Stimulated activated memory B cell treated with anti-CD40 and anti-IgM and Interleukin-4, amounts not matched to agents 10 μg/mL and 1 μg/mL and 100 μg/mL, for 72 hours (primary cell): Measurements from ENCODE around the gene SRGAP1.

ENCODE experiments used
- ATAC-seq: fragments of 150-1000 bp; cut with Tn5 transposase; 2 replicates; pipeline ENCODE4 v1.10.0; 2021
- H3K27ac Mint-ChIP-seq: one replicate; pipeline ENCODE4 v1.8.0; 2022; ENCODE audit warnings: mild to moderate bottlenecking, mixed read lengths
- H3K27me3 Mint-ChIP-seq: one replicate; pipeline ENCODE4 v1.8.0; 2022; ENCODE audit warnings: mixed read lengths
- H3K36me3 Mint-ChIP-seq: one replicate; pipeline ENCODE4 v1.8.0; 2022; ENCODE audit warnings: mixed read lengths
- H3K4me1 Mint-ChIP-seq: one replicate; pipeline ENCODE4 v1.8.0; 2022; ENCODE audit warnings: mixed read lengths
- H3K4me3 Mint-ChIP-seq: one replicate; pipeline ENCODE4 v1.8.0; 2022; ENCODE audit warnings: mild to moderate bottlenecking, moderate library complexity, mixed read lengths
- H3K9me3 Mint-ChIP-seq: one replicate; pipeline ENCODE4 v1.8.0; 2022; ENCODE audit warnings: mixed read lengths

SRGAP1 gene

GRCh38 chr12:64081008-64081404 is 236.5 kb downstream of the SRGAP1 start:
- H3K4me1 Mint-ChIP-seq: no peaks in the 10 kb centered on the region
- H3K9me3 Mint-ChIP-seq: no peaks in the 10 kb centered on the region
- H3K4me3 Mint-ChIP-seq: no peak overlapping the region
- ATAC-seq: no peak
- H3K27me3 Mint-ChIP-seq: no peaks in the 10 kb centered on the region
- no peak overlapping the region for H3K27ac Mint-ChIP-seq
- H3K36me3 Mint-ChIP-seq: no peaks in the 10 kb centered on the region

GRCh38 chr12:64082116-64082515 is 237.6 kb downstream of the SRGAP1 start:
- H3K4me3 Mint-ChIP-seq: no peak overlapping the region
- H3K27me3 Mint-ChIP-seq: no peaks in the 10 kb centered on the region
- no peaks in the 10 kb centered on the region for H3K9me3 Mint-ChIP-seq
- no peaks in the 10 kb centered on the region for H3K36me3 Mint-ChIP-seq
- H3K27ac Mint-ChIP-seq: no peak overlapping the region
- no peaks in the 10 kb centered on the region for H3K4me1 Mint-ChIP-seq
- ATAC-seq: no peak

- no peaks in the 10 kb centered on the region for H3K27me3 Mint-ChIP-seq
- no peaks in the 10 kb centered on the region for H3K36me3 Mint-ChIP-seq
- H3K27ac Mint-ChIP-seq: no peak overlapping the region
- ATAC-seq: no peak
- no peaks in the 10 kb centered on the region for H3K9me3 Mint-ChIP-seq
- no peaks in the 10 kb centered on the region for H3K4me1 Mint-ChIP-seq
- no peak overlapping the region for H3K4me3 Mint-ChIP-seq
These were observed 238.4 kb downstream of the SRGAP1 start for GRCh38 chr12:64082866-64083268.

GRCh38 chr12:64083285-64084210 is 239.0 kb downstream of the SRGAP1 start:
- H3K4me3 Mint-ChIP-seq: no peak overlapping the region
- H3K4me1 Mint-ChIP-seq: no peaks in the 10 kb centered on the region

GRCh38 chr12:64085154-64085553 is 240.7 kb downstream of the SRGAP1 start:
- Mint-ChIP-seq H3K36me3 (no peaks in the 10 kb centered on the region), H3K9me3 (no peaks in the 10 kb centered on the region), H3K4me1 (no peaks in the 10 kb centered on the region), H3K27ac (no peak overlapping the region), H3K27me3 (no peaks in the 10 kb centered on the region), H3K4me3 (no peak overlapping the region)
- ATAC-seq: no peak

More at GRCh38 chr12:64083285-64084210, 239.0 kb downstream of the SRGAP1 start:
- no peaks in the 10 kb centered on the region for H3K9me3 Mint-ChIP-seq
- no peaks in the 10 kb centered on the region for H3K27me3 Mint-ChIP-seq
- H3K27ac Mint-ChIP-seq: no peak overlapping the region
- no peaks in the 10 kb centered on the region for H3K36me3 Mint-ChIP-seq
- ATAC-seq: no peak

- Mint-ChIP-seq H3K9me3 (no peaks in the 10 kb centered on the region), H3K27me3 (no peaks in the 10 kb centered on the region), H3K4me1 (no peaks in the 10 kb centered on the region), H3K27ac (no peak overlapping the region), H3K36me3 (no peaks in the 10 kb centered on the region), H3K4me3 (no peak overlapping the region)
- no peak for ATAC-seq
These were observed 241.5 kb downstream of the SRGAP1 start for GRCh38 chr12:64085996-64086395.

- H3K9me3 Mint-ChIP-seq: no peaks in the 10 kb centered on the region
- H3K4me3 Mint-ChIP-seq: no peak overlapping the region
- ATAC-seq: no peak
- no peak overlapping the region for H3K27ac Mint-ChIP-seq
- H3K27me3 Mint-ChIP-seq: no peaks in the 10 kb centered on the region
- H3K36me3 Mint-ChIP-seq: no peaks in the 10 kb centered on the region
- no peaks in the 10 kb centered on the region for H3K4me1 Mint-ChIP-seq
These were observed 242.4 kb downstream of the SRGAP1 start for GRCh38 chr12:64086946-64087345.

GRCh38 chr12:64087761-64088160 is 243.3 kb downstream of the SRGAP1 start:
- H3K9me3 Mint-ChIP-seq: no peaks in the 10 kb centered on the region
- no peaks in the 10 kb centered on the region for H3K36me3 Mint-ChIP-seq
- H3K4me3 Mint-ChIP-seq: no peak overlapping the region
- H3K27ac Mint-ChIP-seq: no peak overlapping the region
- no peak for ATAC-seq
- H3K27me3 Mint-ChIP-seq: no peaks in the 10 kb centered on the region
- H3K4me1 Mint-ChIP-seq: no peaks in the 10 kb centered on the region

GRCh38 chr12:64088431-64089349 is 244.2 kb downstream of the SRGAP1 start:
- Mint-ChIP-seq H3K36me3 (no peaks in the 10 kb centered on the region), H3K9me3 (no peaks in the 10 kb centered on the region), H3K27ac (no peak overlapping the region), H3K27me3 (no peaks in the 10 kb centered on the region), H3K4me3 (no peak overlapping the region), H3K4me1 (no peaks in the 10 kb centered on the region)
- no peak for ATAC-seq

GRCh38 chr12:64090047-64090446 is 245.5 kb downstream of the SRGAP1 start:
- Mint-ChIP-seq H3K27me3 (no peaks in the 10 kb centered on the region), H3K27ac (no peak overlapping the region), H3K9me3 (no peaks in the 10 kb centered on the region), H3K4me3 (no peak overlapping the region), H3K4me1 (no peaks in the 10 kb centered on the region), H3K36me3 (no peaks in the 10 kb centered on the region)
- ATAC-seq: no peak

- no peak overlapping the region for H3K4me3 Mint-ChIP-seq
- no peaks in the 10 kb centered on the region for H3K36me3 Mint-ChIP-seq
- no peaks in the 10 kb centered on the region for H3K27me3 Mint-ChIP-seq
- H3K27ac Mint-ChIP-seq: no peak overlapping the region
- no peak for ATAC-seq
- H3K9me3 Mint-ChIP-seq: no peaks in the 10 kb centered on the region
- H3K4me1 Mint-ChIP-seq: no peaks in the 10 kb centered on the region
These were observed 246.7 kb downstream of the SRGAP1 start for GRCh38 chr12:64091186-64091585.

- Mint-ChIP-seq H3K4me3 (no peak overlapping the region), H3K27me3 (no peaks in the 10 kb centered on the region), H3K27ac (no peak overlapping the region), H3K36me3 (no peaks in the 10 kb centered on the region), H3K4me1 (no peaks in the 10 kb centered on the region), H3K9me3 (no peaks in the 10 kb centered on the region)
- ATAC-seq: no peak
These were observed 248.2 kb downstream of the SRGAP1 start for GRCh38 chr12:64092507-64093196.

- H3K4me1 Mint-ChIP-seq: no peaks in the 10 kb centered on the region
- no peaks in the 10 kb centered on the region for H3K9me3 Mint-ChIP-seq
- no peak overlapping the region for H3K4me3 Mint-ChIP-seq
- no peak overlapping the region for H3K27ac Mint-ChIP-seq
- no peak for ATAC-seq
- no peaks in the 10 kb centered on the region for H3K36me3 Mint-ChIP-seq
- peaks cover 8% of the 10 kb centered on the region for H3K27me3 Mint-ChIP-seq
These were observed 249.2 kb downstream of the SRGAP1 start for GRCh38 chr12:64093689-64094088.

GRCh38 chr12:64097366-64098105 is 253.0 kb downstream of the SRGAP1 start:
- Mint-ChIP-seq H3K4me3 (no peak overlapping the region), H3K36me3 (no peaks in the 10 kb centered on the region), H3K9me3 (no peaks in the 10 kb centered on the region), H3K4me1 (no peaks in the 10 kb centered on the region), H3K27ac (no peak overlapping the region), H3K27me3 (peaks cover 14% of the 10 kb centered on the region)
- ATAC-seq: no peak
